GM12878 (cell line): ENCODE data around the gene PAQR8. TPM values are rescaled to one million over a fixed set of nuclear protein-coding genes. Genes with fewer than 3 reads are reported as not detected.

Source experiments
- CBX3 ChIP-seq: fragments of 200-600 bp; sonication (generic); IDR thresholded peaks from 2 replicates; pipeline ENCODE4 v1.6.1; 2016; ENCODE audit warnings: low read depth, borderline replicate concordance
- CHD1 ChIP-seq: IDR thresholded peaks from 2 replicates; pipeline ENCODE4 v1.6.1; 2012; ENCODE audit warnings: low read depth, low read length, improper control_type of control experiment
- EP300 ChIP-seq, 2 experiments: fragments of 150-350 bp in 1 of 2; IDR thresholded peaks; 2 replicates each; pipeline ENCODE4 v1.6.1; 2011 to 2012; ENCODE audit warnings: low read depth in 2 of 2, low read length in 2 of 2, borderline replicate concordance in 1 of 2, improper control_type of control experiment in 1 of 2, inconsistent platforms in 1 of 2; ENCODE audit not compliant: control insufficient read depth in 1 of 2
- GATAD2B ChIP-seq: fragments of 450-650 bp; conservative IDR thresholded peaks from 2 replicates; pipeline ENCODE4 v1.6.1; 2017; ENCODE audit warnings: low read depth, mild to moderate bottlenecking, moderate library complexity
- HDAC2 ChIP-seq: fragments of 200-600 bp; sonication (generic); IDR thresholded peaks from 2 replicates; pipeline ENCODE4 v1.6.1; 2017
- KDM1A ChIP-seq: fragments of 200-600 bp; sonication (generic); IDR thresholded peaks from 2 replicates; pipeline ENCODE4 v1.6.1; 2016; ENCODE audit warnings: borderline replicate concordance
- MEF2A ChIP-seq: IDR thresholded peaks from 2 replicates; pipeline ENCODE4 v1.6.1; 2011; ENCODE audit warnings: low read depth, mild to moderate bottlenecking, low read length, moderate library complexity; ENCODE audit not compliant: insufficient read depth
- MYB ChIP-seq: fragments of 150-350 bp; IDR thresholded peaks from 2 replicates; pipeline ENCODE4 v1.6.1; 2014; ENCODE audit warnings: mild to moderate bottlenecking, low read depth, low read length, borderline replicate concordance
- NFYB ChIP-seq: IDR thresholded peaks from 2 replicates; pipeline ENCODE4 v1.6.1; 2011; ENCODE audit warnings: low read depth, mild to moderate bottlenecking, low read length, improper control_type of control experiment, moderate library complexity; ENCODE audit not compliant: insufficient read depth
- PRDM15 ChIP-seq: fragments of 450-650 bp; formaldehyde crosslinking; IDR thresholded peaks from 2 replicates; pipeline ENCODE4 v1.4.0; 2020; ENCODE audit warnings: mild to moderate bottlenecking, moderate library complexity
- RAD21 ChIP-seq: IDR thresholded peaks from 2 replicates; pipeline ENCODE4 v1.6.1; 2011; ENCODE audit warnings: mild to moderate bottlenecking, low read depth, low read length, moderate library complexity; ENCODE audit not compliant: insufficient read depth
- RUNX3 ChIP-seq: IDR thresholded peaks from 2 replicates; pipeline ENCODE4 v1.6.1; 2012; ENCODE audit warnings: low read length, inconsistent platforms
- SIX5 ChIP-seq: IDR thresholded peaks from 2 replicates; pipeline ENCODE4 v1.6.1; 2011; ENCODE audit warnings: mild to moderate bottlenecking, low read depth, low read length, moderate library complexity; ENCODE audit not compliant: severe bottlenecking
- TCF3 ChIP-seq: IDR thresholded peaks from 2 replicates; pipeline ENCODE4 v1.6.1; 2012; ENCODE audit warnings: low read depth, mild to moderate bottlenecking, low read length, borderline replicate concordance; ENCODE audit not compliant: insufficient read depth
- ZBED1 ChIP-seq: IDR thresholded peaks from 2 replicates; pipeline ENCODE4 v1.6.1; 2016; ENCODE audit warnings: borderline replicate concordance
- polyA plus RNA-seq, 11 experiments: library from polyadenylated mRNA; depleted of rRNA in 4 of 11; unstranded in 6 of 11; stranded (reverse) in 5 of 11; fragments of >200 nt; fragmentation: Nextera tagmentation in 4 of 11; fragmentation: Illumina TruSeq in 1 of 11; extraction: Ambion mirVana in 4 of 11; extraction: Trizol in 1 of 11; gene quantifications; 1 replicate in 1 of 11; 2 replicates in 10 of 11; pipeline versions ENCODE4 v1.2.1 to v1.2.3, GENCODE V29; 2011 to 2016; ENCODE audit warnings: inconsistent platforms in 2 of 11, missing spikeins in 2 of 11, low read depth in 1 of 11
- total RNA-seq, 4 experiments: library from RNA; depleted of rRNA in 3 of 4; stranded (reverse); fragments of >200 nt in 3 of 4; fragmentation: Illumina TruSeq in 1 of 4; extraction: Trizol in 1 of 4; gene quantifications; 2 replicates each; pipeline versions ENCODE4 v1.2.1 to v1.2.3, GENCODE V29; 2013 to 2021
- TF ChIP-seq, protein P1 (sequence below): fragments of 450-650 bp; IDR thresholded peaks from 2 replicates; pipeline ENCODE4 v1.6.1; 2017; ENCODE audit warnings: low read depth, mild to moderate bottlenecking, moderate library complexity
- TF ChIP-seq, protein P2 (sequence below): fragments of 450-650 bp; IDR thresholded peaks from 2 replicates; pipeline ENCODE4 v1.6.1; 2017; ENCODE audit warnings: mild to moderate bottlenecking
- TF ChIP-seq, protein P3 (sequence below): fragments of 450-650 bp; IDR thresholded peaks from 2 replicates; pipeline ENCODE4 v1.6.1; 2017; ENCODE audit warnings: borderline replicate concordance
- TF ChIP-seq, protein P4 (sequence below): fragments of 450-650 bp; IDR thresholded peaks from 2 replicates; pipeline ENCODE4 v1.6.1; 2016; ENCODE audit warnings: mild to moderate bottlenecking

The PAQR8 gene
- total and polyA plus RNA-seq, 10 of the 15 experiments (the other 5 are each of a cell fraction or from before 2014, with no cell fraction given), result 3.9 to 22.4 (median 14.6) TPM

GRCh38 chr6:52419809-52420667 is 58.1 kb downstream of the PAQR8 start, which contains the start of gene EFHC1 (continued):
- TF ChIP-seq RAD21, result no peak
- no peak for TF ChIP-seq MEF2A
- TF ChIP-seq RUNX3, result no peak
- no peak for TF ChIP-seq SIX5
- TF ChIP-seq, protein P1, sequence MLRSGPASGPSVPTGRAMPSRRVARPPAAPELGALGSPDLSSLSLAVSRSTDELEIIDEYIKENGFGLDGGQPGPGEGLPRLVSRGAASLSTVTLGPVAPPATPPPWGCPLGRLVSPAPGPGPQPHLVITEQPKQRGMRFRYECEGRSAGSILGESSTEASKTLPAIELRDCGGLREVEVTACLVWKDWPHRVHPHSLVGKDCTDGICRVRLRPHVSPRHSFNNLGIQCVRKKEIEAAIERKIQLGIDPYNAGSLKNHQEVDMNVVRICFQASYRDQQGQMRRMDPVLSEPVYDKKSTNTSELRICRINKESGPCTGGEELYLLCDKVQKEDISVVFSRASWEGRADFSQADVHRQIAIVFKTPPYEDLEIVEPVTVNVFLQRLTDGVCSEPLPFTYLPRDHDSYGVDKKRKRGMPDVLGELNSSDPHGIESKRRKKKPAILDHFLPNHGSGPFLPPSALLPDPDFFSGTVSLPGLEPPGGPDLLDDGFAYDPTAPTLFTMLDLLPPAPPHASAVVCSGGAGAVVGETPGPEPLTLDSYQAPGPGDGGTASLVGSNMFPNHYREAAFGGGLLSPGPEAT, result no peak
- TF ChIP-seq KDM1A, result no peak
- TF ChIP-seq EP300 (IDR thresholded peaks at IDR 0.05; ENCODE audit: borderline replicate concordance in 1 of 2, control insufficient read depth in 1 of 2, low read depth in 2 of 2, low read length in 2 of 2), result peak in 1 of 2 experiments; percentile 50; a peak in 1 of 4 replicates
- TF ChIP-seq TCF3, result no peak
- TF ChIP-seq, protein P2, sequence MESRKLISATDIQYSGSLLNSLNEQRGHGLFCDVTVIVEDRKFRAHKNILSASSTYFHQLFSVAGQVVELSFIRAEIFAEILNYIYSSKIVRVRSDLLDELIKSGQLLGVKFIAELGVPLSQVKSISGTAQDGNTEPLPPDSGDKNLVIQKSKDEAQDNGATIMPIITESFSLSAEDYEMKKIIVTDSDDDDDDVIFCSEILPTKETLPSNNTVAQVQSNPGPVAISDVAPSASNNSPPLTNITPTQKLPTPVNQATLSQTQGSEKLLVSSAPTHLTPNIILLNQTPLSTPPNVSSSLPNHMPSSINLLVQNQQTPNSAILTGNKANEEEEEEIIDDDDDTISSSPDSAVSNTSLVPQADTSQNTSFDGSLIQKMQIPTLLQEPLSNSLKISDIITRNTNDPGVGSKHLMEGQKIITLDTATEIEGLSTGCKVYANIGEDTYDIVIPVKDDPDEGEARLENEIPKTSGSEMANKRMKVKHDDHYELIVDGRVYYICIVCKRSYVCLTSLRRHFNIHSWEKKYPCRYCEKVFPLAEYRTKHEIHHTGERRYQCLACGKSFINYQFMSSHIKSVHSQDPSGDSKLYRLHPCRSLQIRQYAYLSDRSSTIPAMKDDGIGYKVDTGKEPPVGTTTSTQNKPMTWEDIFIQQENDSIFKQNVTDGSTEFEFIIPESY, result no peak
- no peak for TF ChIP-seq CBX3
- no peak for TF ChIP-seq NFYB
- no peak for TF ChIP-seq PRDM15 (CRISPR knock-in tag)
- TF ChIP-seq, protein P3, sequence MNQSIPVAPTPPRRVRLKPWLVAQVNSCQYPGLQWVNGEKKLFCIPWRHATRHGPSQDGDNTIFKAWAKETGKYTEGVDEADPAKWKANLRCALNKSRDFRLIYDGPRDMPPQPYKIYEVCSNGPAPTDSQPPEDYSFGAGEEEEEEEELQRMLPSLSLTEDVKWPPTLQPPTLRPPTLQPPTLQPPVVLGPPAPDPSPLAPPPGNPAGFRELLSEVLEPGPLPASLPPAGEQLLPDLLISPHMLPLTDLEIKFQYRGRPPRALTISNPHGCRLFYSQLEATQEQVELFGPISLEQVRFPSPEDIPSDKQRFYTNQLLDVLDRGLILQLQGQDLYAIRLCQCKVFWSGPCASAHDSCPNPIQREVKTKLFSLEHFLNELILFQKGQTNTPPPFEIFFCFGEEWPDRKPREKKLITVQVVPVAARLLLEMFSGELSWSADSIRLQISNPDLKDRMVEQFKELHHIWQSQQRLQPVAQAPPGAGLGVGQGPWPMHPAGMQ, result peak; percentile 88
- TF ChIP-seq, protein P4, sequence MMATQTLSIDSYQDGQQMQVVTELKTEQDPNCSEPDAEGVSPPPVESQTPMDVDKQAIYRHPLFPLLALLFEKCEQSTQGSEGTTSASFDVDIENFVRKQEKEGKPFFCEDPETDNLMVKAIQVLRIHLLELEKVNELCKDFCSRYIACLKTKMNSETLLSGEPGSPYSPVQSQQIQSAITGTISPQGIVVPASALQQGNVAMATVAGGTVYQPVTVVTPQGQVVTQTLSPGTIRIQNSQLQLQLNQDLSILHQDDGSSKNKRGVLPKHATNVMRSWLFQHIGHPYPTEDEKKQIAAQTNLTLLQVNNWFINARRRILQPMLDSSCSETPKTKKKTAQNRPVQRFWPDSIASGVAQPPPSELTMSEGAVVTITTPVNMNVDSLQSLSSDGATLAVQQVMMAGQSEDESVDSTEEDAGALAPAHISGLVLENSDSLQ, result peak; percentile 49; the same call in 1 of the 2 replicates
- TF ChIP-seq CHD1, result no peak
- no peak for TF ChIP-seq HDAC2
- no peak; the same call in 1 of the 2 replicates for TF ChIP-seq ZBED1
- no peak for TF ChIP-seq GATAD2B
- no peak for TF ChIP-seq MYB
